Measurements from ENCODE around the gene DGKA. TPM values are rescaled to one million over a fixed set of nuclear protein-coding genes. Genes with fewer than 3 reads are reported as not detected.

The DGKA gene
- total RNA-seq, 4 donors from 2014 or later: 16.1 to 59.5 (median 23.3) TPM

DNA sequence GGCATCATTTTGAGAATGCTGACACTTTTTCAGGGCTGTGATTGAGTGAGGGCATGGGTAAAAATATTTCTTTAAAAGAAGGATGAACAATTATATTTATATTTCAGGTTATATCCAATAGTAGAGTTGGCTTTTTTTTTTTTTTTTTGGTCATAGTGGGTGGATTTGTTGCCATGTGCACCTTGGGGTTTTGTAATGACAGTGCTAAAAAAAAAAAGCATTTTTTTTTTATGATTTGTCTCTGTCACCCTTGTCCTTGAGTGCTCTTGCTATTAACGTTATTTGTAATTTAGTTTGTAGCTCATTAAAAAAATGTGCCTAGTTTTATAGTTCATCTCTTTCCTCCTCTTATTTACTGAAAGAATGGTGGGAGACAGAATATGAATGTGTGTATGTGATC lies 41.5 kb downstream of the DGKA start:
- TF ChIP-seq, protein P1, sequence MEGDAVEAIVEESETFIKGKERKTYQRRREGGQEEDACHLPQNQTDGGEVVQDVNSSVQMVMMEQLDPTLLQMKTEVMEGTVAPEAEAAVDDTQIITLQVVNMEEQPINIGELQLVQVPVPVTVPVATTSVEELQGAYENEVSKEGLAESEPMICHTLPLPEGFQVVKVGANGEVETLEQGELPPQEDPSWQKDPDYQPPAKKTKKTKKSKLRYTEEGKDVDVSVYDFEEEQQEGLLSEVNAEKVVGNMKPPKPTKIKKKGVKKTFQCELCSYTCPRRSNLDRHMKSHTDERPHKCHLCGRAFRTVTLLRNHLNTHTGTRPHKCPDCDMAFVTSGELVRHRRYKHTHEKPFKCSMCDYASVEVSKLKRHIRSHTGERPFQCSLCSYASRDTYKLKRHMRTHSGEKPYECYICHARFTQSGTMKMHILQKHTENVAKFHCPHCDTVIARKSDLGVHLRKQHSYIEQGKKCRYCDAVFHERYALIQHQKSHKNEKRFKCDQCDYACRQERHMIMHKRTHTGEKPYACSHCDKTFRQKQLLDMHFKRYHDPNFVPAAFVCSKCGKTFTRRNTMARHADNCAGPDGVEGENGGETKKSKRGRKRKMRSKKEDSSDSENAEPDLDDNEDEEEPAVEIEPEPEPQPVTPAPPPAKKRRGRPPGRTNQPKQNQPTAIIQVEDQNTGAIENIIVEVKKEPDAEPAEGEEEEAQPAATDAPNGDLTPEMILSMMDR (IDR thresholded peaks at IDR 0.05; ENCODE audit: low read depth): no peak

DNA sequence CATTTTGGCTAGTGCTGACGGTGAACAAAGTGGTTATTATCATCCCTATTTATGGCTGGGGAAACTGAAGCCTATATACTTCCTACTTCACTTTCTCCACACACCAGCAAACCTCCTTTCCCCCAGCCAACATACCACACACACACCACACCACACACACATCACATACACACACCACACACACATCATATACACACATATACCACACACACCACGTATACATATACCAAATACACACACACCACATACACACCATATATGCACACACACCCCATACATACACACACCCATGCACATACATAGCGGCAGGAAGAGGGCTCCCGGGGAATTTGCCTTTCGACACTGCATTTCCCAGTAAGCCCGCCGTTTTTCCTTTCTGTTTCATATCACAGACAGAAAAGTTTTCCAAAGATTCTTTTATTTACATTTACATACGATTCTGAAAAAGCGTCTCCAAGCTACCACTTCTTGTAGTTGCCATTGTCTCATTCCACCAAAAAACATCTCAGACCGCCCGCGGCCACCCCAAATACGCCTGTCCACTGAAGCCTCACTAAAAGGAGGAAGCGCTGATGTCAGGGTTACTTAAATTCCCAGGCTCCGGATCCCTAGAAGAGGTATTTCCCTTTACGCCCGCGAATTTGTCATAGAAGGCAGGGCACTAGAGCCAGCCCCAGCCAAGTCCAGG lies 42.1 kb downstream of the DGKA start:
- TF ChIP-seq, protein P1 (IDR thresholded peaks at IDR 0.05; ENCODE audit: low read depth): no peak

DNA sequence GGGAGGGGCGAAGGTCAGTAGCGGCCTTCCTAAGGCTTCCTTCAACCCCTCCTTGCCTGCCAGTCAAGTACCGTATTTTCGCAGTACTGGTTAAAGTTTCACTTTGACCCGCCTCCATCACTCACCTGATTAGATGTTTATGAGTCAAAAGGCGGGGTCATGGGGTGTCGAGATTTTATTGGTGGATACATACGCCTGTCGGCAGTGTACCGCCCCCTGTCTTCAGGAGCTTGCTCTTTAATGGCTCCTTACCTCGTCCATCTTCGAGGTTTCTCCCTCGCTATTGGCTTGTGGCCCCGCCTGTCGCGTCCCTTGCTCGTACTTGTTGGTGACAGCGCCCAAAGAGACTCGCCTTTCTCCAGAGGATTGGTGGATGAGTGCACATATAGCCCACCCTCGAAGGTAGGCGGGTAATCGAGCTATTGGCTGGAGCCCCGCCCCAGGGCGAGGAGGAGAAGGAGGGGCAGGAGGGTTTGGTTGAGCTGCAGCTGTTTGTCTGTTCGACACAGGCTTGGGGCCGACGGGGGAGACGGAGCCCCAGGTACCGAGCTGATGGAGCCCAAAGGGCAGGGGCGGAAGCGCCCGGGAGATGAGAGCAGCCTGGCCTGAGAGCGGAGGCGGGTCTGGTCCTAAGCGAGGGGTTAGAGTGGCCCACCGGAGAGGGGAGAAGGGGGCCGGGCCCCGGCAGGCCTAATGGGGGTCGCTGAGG lies 42.8 kb downstream of the DGKA start, which contains the start of gene RAB5B:
Gene RAB5B (plus strand): TSS at position 480 of the 709 bp plus-strand sequence. CDS start 12,883 bp downstream, outside the sequence.
- TF ChIP-seq, protein P1 (IDR thresholded peaks at IDR 0.05; ENCODE audit: low read depth): no peak

DNA sequence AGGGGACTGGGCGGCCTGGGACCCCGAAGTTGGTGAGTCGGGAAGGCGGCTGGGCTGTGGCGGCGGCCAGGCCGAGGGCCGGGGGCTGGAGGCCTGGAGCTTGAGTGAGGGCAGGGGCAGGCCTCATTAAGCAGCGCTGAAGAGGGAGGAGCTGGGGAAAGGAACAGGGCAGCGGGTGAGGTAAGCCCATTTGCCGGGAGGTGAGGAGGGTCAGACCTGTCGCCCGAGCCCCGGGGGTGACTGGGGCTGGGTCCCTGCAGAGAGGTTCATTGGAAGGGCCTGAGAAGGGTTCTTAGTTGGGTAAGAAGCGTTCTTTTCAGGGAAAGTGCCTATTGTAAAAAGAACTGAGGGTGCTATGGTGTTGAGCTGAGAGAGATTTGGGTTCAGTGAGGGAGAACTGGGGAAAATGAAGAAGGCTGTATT lies 43.4 kb downstream of the DGKA start:
- TF ChIP-seq, protein P1 (IDR thresholded peaks at IDR 0.05; ENCODE audit: low read depth): no peak

DNA sequence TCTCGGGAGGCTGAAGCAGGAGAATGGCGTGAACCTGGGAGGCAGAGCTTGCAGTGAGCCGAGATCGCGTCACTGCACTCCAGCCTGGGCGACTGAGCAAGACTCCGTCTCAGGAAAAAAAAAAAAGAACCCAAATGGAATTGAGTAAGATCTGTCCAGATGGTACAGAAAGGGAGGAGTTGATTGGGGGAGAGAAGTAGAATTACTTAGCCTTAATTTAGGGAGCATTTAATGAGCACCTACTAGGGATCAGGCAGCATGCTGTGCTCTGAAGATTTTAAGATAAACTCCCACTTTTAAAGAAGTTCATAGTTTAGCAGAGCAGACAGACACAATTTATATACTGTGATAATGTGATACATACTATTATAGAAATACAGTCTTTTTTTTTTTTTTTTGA lies 47.4 kb downstream of the DGKA start:
- TF ChIP-seq, protein P1 (IDR thresholded peaks at IDR 0.05; ENCODE audit: low read depth): no peak

DNA sequence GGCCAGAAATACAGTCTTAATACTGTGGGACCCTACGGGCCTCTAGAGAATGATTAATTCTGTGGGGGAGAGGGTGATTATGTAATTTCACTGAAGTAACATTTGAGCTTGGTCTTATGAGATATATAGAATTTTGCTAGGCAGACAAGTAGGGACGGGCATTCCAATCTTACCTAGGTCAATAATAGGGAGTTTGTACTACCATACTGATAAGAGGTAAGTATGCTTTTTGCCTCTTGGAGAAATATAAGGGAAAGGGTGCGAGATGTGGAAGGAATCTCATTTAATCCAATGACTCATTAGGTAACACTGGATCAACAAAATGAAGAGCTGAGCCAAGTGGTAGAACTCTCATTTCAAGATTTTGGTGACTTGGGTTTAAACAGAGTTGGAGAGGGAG lies 48.1 kb downstream of the DGKA start:
- TF ChIP-seq, protein P1 (IDR thresholded peaks at IDR 0.05; ENCODE audit: low read depth): no peak

DNA sequence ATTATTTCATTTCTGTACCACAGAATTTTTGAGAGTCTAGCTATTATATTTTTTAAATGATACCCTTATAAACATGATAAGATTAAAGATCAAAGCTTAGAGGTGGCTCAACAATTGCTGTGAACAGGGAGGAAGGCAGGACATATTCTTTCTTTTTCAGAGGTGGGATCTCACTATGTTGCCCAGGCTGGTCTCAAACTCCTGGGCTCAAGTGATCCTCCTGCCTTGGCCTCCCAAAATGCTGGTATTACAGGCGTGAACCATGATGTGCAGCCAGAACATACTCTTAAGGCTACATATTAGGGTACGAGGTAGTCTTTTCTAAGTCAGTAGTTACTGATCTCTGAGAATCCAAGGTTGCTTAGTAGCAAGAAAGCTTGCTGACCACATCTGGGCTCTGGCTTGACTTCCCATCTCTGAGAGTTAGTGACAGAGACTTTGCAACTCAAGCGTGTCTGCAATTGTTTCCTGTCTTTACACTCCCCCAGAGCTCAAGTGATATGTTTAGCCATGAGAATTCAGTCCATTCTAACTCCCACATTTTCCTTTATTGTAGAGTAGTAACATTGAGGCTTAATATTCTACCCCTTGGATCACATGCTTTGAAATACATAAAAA lies 51.5 kb downstream of the DGKA start:
- TF ChIP-seq, protein P1 (IDR thresholded peaks at IDR 0.05; ENCODE audit: low read depth): no peak
